ENCODE measurements around the gene MED15. TPM values are rescaled to one million over a fixed set of nuclear protein-coding genes. Genes with fewer than 3 reads are reported as not detected.

The MED15 gene
- total RNA-seq, 1 donor from 2014 or later: 11.4 TPM

- Histone ChIP-seq H3K27me3 (no peaks in the 10 kb centered on the region), H3K4me1 (peaks cover 10% of the 10 kb centered on the region), H3K4me2 (peak overlapping the region; percentile 27), H3F3A (ENCODE audit: low read depth) (peaks cover 15% of the 10 kb centered on the region), H3K4me3 (no peak overlapping the region), H4K20me1 (ENCODE audit: low read depth) (peaks cover 4% of the 10 kb centered on the region), H3K27ac (no peak overlapping the region), H3K36me3 (no peaks in the 10 kb centered on the region), H2AFZ (replicated peaks) (no peak overlapping the region), H3K9me3 (ENCODE audit: low read depth) (no peaks in the 10 kb centered on the region), H3K79me2 (ENCODE audit: low read depth) (no peaks in the 10 kb centered on the region), H3K9ac (no peak overlapping the region)
- H3K9me3 Mint-ChIP-seq: no peaks in the 10 kb centered on the region
- peaks cover 33% of the 10 kb centered on the region for H3K36me3 Mint-ChIP-seq
- peaks cover 30% of the 10 kb centered on the region for H3K4me1 Mint-ChIP-seq
- no peak for DNase-seq (ENCODE audit: low spot score)
- TF ChIP-seq EZH2 (IDR thresholded peaks at IDR 0.05) (no peak), EZH2phosphoT487 (IDR thresholded peaks at IDR 0.05) (no peak)
- H3K27ac Mint-ChIP-seq: peak overlapping the region; percentile 5
- H3K27me3 Mint-ChIP-seq (ENCODE audit: insufficient read depth, low read depth): peaks cover 4% of the 10 kb centered on the region
- H3K4me3 Mint-ChIP-seq: no peak overlapping the region
Observed at GRCh38 chr22:20459862-20460261, 47.5 kb upstream of the MED15 start.

- H3K27me3 ChIP-seq: no peaks in the 10 kb centered on the region
- peaks cover 19% of the 10 kb centered on the region for H3K4me1 Mint-ChIP-seq
- no peak overlapping the region for H2AFZ ChIP-seq (replicated peaks)
- H3K27ac Mint-ChIP-seq: no peak overlapping the region
- TF ChIP-seq EZH2phosphoT487 (IDR thresholded peaks at IDR 0.05) (no peak), EZH2 (IDR thresholded peaks at IDR 0.05) (no peak)
- TF ChIP-seq, protein P1, sequence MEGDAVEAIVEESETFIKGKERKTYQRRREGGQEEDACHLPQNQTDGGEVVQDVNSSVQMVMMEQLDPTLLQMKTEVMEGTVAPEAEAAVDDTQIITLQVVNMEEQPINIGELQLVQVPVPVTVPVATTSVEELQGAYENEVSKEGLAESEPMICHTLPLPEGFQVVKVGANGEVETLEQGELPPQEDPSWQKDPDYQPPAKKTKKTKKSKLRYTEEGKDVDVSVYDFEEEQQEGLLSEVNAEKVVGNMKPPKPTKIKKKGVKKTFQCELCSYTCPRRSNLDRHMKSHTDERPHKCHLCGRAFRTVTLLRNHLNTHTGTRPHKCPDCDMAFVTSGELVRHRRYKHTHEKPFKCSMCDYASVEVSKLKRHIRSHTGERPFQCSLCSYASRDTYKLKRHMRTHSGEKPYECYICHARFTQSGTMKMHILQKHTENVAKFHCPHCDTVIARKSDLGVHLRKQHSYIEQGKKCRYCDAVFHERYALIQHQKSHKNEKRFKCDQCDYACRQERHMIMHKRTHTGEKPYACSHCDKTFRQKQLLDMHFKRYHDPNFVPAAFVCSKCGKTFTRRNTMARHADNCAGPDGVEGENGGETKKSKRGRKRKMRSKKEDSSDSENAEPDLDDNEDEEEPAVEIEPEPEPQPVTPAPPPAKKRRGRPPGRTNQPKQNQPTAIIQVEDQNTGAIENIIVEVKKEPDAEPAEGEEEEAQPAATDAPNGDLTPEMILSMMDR (IDR thresholded peaks at IDR 0.05): no peak
- peaks cover 4% of the 10 kb centered on the region for H4K20me1 ChIP-seq (ENCODE audit: low read depth)
- H3K36me3 Mint-ChIP-seq: peaks cover 24% of the 10 kb centered on the region
- no peaks in the 10 kb centered on the region for H3K9me3 ChIP-seq (ENCODE audit: low read depth)
- H3K9me3 Mint-ChIP-seq: no peaks in the 10 kb centered on the region
- DNase-seq (ENCODE audit: low spot score): no peak
- no peak overlapping the region for H3K4me3 Mint-ChIP-seq
- no peak overlapping the region for H3K4me2 ChIP-seq
- peaks cover 11% of the 10 kb centered on the region for H3F3A ChIP-seq (ENCODE audit: low read depth)
- H3K4me1 ChIP-seq: peaks cover 10% of the 10 kb centered on the region
- no peaks in the 10 kb centered on the region for H3K36me3 ChIP-seq
- H3K9ac ChIP-seq: no peak overlapping the region
- H3K27ac ChIP-seq: no peak overlapping the region
- no peak overlapping the region for H3K4me3 ChIP-seq
- H3K27me3 Mint-ChIP-seq (ENCODE audit: insufficient read depth, low read depth): peaks cover 4% of the 10 kb centered on the region
- no peaks in the 10 kb centered on the region for H3K79me2 ChIP-seq (ENCODE audit: low read depth)
Observed at GRCh38 chr22:20463324-20464095, 43.9 kb upstream of the MED15 start.

DNA sequence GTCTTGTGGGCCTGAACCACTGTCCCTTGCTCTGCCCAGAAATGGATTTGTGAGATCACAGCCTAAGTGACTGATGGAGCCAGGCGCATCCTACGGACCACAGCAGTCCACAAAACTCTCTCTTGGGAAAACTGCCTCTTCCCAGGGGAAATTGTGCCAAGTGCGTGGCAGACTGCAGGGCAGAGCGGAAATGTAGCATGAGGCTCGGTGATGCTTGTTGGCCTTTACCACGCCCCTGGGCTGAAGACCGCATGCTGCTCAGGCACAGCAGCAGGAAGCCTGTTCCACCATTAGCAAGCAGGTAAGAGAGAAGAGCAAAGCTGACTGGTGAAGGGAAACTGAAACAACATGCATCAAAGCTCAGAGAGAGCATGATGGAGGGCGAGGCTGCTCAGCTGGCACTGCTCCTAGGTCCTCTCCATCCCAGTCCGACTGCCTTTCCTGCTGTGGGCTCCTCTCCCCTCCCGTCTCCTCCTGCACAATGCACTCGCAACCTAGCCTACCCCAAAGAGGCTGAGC, 43.3 kb upstream of the MED15 start:
- Histone ChIP-seq H3K27ac (no peak overlapping the region), H3K9ac (no peak overlapping the region), H3K36me3 (no peaks in the 10 kb centered on the region), H3K9me3 (ENCODE audit: low read depth) (no peaks in the 10 kb centered on the region), H2AFZ (replicated peaks) (no peak overlapping the region), H3K79me2 (ENCODE audit: low read depth) (no peaks in the 10 kb centered on the region), H3K4me1 (peaks cover 10% of the 10 kb centered on the region), H3F3A (ENCODE audit: low read depth) (peaks cover 10% of the 10 kb centered on the region), H3K4me3 (no peak overlapping the region), H4K20me1 (ENCODE audit: low read depth) (peaks cover 4% of the 10 kb centered on the region), H3K4me2 (no peak overlapping the region), H3K27me3 (no peaks in the 10 kb centered on the region)
- no peak overlapping the region for H3K4me3 Mint-ChIP-seq
- H3K27me3 Mint-ChIP-seq (ENCODE audit: insufficient read depth, low read depth): peaks cover 4% of the 10 kb centered on the region
- no peak for DNase-seq (ENCODE audit: low spot score)
- H3K36me3 Mint-ChIP-seq: peaks cover 25% of the 10 kb centered on the region
- no peak for TF ChIP-seq EZH2 (IDR thresholded peaks at IDR 0.05)
- TF ChIP-seq EZH2phosphoT487 (IDR thresholded peaks at IDR 0.05): no peak
- TF ChIP-seq, protein P1 (IDR thresholded peaks at IDR 0.05): no peak
- H3K27ac Mint-ChIP-seq: no peak overlapping the region
- no peaks in the 10 kb centered on the region for H3K9me3 Mint-ChIP-seq
- H3K4me1 Mint-ChIP-seq: peaks cover 14% of the 10 kb centered on the region

Measured in neural progenitor cell (in vitro differentiated cells).